ENCODE results near the gene GNG13.
"Not testable (repeated sequence)": the region's sequence is repeated elsewhere in the genome, so short reads cannot be mapped to it uniquely, and the experiment has no call there.

Gene GNG13

DNA sequence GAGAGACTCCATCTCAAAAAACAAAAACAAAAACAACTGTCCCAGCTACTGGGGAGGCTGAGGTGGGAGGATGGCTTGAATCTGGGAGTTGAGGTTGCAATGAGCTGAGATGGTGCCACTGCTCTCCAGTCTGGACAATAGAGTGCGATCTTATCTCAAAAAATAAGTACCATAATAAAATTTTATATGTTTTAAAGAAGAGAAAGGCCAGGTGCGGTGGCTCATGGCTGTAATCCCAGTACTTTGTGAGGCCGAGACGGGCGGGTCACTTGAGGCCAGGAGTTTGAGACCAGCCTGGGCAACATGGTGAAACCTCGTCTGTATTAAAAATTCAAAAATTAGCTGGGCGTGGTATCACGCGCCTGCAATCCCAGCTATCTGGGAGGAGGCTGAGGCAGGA lies 23.7 kb downstream of the GNG13 start:
- no peak for FAIRE-seq

GRCh38 chr16:776298-776697 lies 24.2 kb downstream of the GNG13 start:
- not testable (repeated sequence) for FAIRE-seq

- no peak for FAIRE-seq
Measured at GRCh38 chr16:775236-775796, 25.2 kb downstream of the GNG13 start.

DNA sequence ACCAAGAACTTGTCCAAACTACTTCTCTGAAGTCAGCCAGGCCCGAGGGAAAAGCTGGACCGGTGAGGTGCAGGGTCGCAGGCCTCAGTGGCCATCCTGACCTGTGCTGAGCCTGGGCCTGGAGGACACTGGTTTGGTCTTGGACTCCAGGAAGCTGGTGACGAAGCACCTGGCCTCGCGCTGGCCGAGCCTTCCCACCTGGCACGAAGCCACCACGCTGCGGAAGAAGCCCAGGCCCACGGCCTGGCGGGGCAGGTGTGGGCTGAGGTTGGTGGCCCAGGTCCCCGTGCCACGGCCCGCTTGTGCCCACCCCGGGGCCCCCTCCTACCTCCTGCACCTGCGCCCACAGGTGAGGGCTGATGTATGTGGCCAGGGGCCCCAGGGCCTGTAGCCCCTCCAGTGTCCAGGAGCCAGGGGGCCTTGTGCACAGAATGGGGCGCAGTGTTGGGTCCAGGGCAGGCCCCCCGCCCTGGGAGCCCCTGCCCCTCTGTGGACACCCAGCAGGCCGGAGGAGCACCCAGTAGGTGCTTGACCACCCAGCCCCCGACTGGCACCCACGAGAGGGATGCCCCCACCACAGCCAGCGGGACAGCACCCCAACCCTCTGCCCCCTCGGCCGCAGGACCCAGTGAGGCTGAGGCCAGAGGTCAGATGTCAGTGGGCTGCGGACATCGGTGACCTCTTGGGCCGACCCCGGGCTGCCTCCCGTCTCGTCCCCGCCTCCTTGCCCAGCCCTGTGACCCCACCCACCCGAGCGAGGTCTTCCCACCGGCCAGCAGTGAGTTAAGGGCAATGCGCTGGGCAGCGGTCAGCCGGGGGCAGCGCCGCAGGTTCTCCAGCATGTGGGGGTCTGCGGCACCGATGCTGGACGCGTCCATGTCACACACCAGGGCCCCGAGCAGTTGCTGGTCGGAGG lies 26.2 kb downstream of the GNG13 start:
- FAIRE-seq, result no peak

- FAIRE-seq, result no peak
Measured at GRCh38 chr16:772959-773358, 27.6 kb downstream of the GNG13 start.

DNA sequence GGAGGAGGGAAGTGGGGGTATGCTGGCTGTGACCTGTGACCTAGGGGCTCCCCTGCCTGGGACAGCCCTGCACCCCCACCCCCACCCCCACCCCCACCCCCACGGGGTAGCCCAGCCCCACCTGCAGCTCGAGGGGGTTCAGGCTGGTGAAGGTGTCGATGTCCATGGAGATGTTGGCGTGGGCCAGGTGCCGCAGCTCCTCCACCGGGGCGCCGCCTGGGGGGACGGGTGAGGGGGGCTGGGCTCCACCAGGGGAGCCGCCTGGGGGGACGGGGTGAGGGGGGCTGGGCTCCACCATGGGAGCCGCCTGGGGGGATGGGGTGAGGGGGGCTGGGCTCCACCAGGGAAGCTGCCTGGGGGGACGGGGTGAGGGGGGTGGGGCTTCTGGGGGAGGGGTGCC lies 30.1 kb downstream of the GNG13 start:
- no peak for FAIRE-seq

DNA sequence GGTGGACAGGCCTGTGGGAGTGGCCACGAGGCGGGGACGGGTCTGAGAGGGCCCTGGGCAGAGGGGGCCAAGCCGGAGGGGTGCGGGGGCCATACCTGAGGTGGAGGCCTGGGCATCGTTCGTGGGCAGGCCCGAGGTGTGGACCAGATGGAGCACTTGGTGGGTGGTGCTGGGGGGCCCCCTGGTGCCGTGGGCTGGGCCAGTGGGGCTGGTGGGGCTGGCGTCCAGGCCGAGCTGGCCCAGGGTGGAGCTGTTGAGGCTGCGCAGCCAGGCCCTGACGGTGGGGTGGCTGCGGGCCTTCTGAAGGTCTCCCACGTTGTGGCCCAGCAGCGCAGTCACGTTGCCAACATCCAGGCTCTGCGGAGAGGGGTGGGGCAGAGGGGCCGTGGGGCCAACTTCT lies 30.6 kb downstream of the GNG13 start:
- no peak for FAIRE-seq

- no peak for FAIRE-seq
Measured at GRCh38 chr16:769184-769784, 31.2 kb downstream of the GNG13 start.

GRCh38 chr16:768428-768827 lies 32.1 kb downstream of the GNG13 start:
- no peak for FAIRE-seq

DNA sequence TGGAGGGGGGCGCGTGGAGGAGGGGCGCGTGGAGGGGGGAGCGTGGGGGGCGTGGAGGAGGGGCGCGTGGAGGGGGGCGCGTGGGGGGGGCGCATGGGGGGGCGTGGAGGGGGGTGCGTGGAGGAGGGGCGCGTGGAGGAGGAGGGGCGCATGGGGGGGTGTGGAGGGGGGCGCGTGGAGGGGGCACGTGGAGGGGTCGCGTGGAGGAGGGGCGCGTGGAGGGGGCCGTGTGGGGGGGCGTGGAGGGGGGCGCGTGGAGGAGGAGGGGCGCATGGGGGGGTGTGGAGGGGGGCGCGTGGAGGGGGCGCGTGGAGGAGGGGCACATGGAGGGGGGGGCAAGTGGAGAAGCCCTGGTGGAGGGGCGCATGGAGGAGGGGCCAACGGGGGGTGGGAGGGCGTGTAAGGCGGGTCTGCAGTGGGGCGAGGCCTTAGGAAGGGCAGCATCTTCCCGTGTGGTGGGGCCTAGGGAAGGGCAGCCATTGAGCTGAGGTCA lies 32.7 kb downstream of the GNG13 start:
- no peak for FAIRE-seq

- FAIRE-seq, result no peak
Measured at GRCh38 chr16:766820-767640, 33.5 kb downstream of the GNG13 start.

GRCh38 chr16:766008-766819 lies 34.3 kb downstream of the GNG13 start:
- FAIRE-seq, result no peak

- FAIRE-seq, result no peak
Measured at GRCh38 chr16:765488-765865, 35.1 kb downstream of the GNG13 start.

GRCh38 chr16:764848-765487 lies 35.6 kb downstream of the GNG13 start:
- no peak for FAIRE-seq

- no peak for FAIRE-seq
Measured at GRCh38 chr16:764184-764750, 36.3 kb downstream of the GNG13 start.

GRCh38 chr16:763369-764183 lies 37.0 kb downstream of the GNG13 start:
- FAIRE-seq, result no peak

DNA sequence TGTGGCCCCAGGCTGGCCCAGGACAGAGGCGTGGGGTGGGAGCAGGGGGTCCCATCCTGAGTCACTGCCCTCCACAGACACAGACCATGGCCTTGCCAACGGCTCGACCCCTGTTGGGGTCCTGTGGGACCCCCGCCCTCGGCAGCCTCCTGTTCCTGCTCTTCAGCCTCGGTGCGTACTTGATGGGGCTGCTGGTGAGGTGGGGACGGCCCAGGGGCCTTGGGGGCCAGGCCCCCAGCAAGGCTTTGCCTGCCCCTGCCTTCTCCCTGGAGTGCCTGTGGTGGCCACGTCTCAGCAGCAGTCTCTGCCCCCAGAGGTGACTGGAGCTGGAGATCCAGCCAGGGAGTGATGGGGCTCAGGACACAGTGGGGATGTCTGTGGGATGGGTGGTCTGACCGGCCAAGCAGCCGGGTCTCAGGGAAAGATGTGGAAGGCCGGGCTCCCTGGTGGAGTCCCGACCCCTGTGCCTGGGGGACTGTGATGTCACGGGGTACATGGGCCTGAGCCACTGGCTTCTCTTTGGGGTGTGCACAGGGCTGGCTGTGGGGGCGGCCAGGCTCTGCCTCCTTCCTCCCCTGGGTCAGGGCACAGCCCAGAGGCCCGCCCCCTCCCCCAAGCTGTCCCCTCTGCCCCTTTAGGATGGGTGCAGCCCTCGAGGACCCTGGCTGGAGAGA lies 37.8 kb downstream of the GNG13 start:
- no peak for FAIRE-seq

DNA sequence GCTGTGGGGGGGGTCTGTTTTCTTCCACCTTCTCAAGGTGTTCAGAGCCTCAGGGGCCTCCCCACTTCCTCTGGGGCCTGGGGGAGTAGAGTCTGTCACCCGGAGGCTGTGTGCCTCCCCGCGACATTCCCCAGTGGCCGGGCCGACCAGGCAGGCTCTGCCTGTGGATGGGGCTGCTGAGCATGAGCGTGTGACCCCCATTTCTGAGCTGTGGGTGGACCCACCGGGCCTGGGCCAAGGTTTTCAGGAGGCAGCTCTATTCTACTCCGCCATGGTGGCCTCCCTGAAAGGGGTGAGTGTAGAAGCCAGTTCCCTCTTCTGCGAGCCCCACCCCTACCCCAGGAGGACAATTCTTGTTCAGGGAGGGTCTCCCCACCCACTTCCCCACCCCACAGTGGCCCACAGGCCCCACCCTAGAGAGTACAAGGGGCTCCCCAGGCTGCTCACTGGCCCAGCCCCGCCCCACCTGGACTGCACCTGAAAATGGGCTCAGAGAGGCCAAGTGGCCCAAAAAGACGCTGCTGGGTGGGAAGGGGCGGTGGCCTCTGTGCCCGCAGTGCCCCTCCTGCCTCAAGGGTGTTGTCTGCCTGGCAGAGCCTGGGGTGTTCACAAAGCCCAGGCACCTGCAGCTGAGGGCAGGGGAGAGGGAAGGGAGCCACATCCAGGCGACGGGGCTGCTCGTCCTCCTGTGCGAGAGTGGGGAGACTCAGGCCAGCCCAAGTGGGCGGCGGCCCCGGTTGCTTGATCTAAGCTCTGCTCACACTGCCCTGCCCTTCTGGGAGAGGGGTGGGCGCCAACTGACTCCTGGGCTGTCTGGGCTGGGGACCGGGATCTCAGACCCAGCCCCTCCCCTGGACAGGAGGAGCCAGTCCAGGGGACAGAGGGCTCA lies 38.7 kb downstream of the GNG13 start:
- no peak for FAIRE-seq

All from endometrium (tissue), 2 donors.